ENCODE results near the gene FBXO42.

DNA sequence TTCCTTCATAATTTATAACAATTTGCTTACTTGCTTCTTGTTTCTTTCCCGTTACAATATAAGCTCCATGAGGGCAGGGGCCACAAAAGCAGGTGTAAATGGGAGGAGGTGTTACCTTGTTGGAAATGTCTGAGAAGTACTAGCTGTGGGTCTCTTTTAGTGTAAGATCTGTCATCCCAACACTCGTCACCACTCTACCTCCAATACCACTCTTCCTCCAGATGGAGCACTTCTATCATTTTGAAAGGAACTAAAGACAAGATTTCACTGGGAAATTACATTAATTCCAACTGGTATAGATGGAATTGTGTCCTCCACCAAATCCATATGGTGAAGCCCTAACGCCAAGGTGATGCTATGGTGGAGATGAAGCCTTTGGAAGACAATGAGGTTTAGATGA is 62.3 kb downstream of the FBXO42 start:
- TF ChIP-seq POLR2AphosphoS5 (IDR thresholded peaks at IDR 0.05; ENCODE audit: insufficient read depth, low read depth, low read length): no peak
- TF ChIP-seq, protein P1, sequence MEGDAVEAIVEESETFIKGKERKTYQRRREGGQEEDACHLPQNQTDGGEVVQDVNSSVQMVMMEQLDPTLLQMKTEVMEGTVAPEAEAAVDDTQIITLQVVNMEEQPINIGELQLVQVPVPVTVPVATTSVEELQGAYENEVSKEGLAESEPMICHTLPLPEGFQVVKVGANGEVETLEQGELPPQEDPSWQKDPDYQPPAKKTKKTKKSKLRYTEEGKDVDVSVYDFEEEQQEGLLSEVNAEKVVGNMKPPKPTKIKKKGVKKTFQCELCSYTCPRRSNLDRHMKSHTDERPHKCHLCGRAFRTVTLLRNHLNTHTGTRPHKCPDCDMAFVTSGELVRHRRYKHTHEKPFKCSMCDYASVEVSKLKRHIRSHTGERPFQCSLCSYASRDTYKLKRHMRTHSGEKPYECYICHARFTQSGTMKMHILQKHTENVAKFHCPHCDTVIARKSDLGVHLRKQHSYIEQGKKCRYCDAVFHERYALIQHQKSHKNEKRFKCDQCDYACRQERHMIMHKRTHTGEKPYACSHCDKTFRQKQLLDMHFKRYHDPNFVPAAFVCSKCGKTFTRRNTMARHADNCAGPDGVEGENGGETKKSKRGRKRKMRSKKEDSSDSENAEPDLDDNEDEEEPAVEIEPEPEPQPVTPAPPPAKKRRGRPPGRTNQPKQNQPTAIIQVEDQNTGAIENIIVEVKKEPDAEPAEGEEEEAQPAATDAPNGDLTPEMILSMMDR (IDR thresholded peaks at IDR 0.05; ENCODE audit: extremely low read depth in 1 of 2, insufficient read depth in 1 of 2, low read depth in 1 of 2, low read length in 2 of 2): no peak

Measured in endothelial cell of umbilical vein (primary cell).